NCI-H2227 treated with DMSO at 0.1 percent for 48 hours (cell line): ENCODE results near the gene NFIX.

Experiments used
- DNase-seq: peaks from one replicate; lab custom pipeline; 2025; lab: John Stamatoyannopoulos, UW

The NFIX gene

GRCh38 chr19:12987781-12988180 is 7.5 kb upstream of the NFIX start:
- no peak for DNase-seq

GRCh38 chr19:12990431-12990830 is 4.8 kb upstream of the NFIX start:
- DNase-seq: no peak

DNA sequence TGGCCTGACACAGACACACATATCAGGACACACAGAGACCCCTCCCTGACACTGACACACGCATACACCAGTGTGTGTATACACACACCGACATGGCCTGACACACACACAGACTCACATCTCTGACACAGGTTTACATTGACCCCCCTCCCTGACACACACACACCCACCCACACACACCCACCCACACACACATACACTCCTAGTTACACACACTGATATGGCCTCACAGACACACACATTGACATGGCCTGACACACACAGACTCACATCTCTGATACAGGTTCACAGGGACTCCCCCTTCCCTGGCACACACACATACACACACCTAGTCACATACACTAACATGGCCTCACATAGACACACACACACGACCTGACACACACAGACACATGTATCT is 4.4 kb upstream of the NFIX start:
- no peak for DNase-seq

GRCh38 chr19:12991296-12991695 is 4.0 kb upstream of the NFIX start:
- DNase-seq: no peak

GRCh38 chr19:12992729-12993128 is 2.5 kb upstream of the NFIX start:
- no peak for DNase-seq

DNA sequence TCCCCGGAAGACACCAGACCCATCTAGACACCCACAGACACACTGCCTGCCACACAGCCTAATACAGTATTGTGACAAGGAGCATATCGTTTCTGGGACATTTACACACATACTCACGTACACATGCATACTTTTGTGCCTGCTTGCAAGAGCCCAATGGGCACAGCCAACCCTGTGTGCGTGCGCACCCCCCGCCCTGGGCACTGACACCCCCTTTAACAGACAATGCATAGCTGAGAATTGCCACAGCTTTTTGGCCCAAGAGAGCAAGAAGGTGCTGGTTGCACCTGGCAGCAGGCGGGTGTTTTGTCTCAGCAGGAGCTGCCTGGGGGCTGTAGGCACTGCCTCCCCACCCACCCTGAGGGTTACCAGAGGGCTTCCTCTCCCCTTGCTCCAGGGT is 1.7 kb upstream of the NFIX start:
- DNase-seq: no peak

GRCh38 chr19:12995596-12996405 is 526 bp downstream of the NFIX start:
- no peak for DNase-seq

DNA sequence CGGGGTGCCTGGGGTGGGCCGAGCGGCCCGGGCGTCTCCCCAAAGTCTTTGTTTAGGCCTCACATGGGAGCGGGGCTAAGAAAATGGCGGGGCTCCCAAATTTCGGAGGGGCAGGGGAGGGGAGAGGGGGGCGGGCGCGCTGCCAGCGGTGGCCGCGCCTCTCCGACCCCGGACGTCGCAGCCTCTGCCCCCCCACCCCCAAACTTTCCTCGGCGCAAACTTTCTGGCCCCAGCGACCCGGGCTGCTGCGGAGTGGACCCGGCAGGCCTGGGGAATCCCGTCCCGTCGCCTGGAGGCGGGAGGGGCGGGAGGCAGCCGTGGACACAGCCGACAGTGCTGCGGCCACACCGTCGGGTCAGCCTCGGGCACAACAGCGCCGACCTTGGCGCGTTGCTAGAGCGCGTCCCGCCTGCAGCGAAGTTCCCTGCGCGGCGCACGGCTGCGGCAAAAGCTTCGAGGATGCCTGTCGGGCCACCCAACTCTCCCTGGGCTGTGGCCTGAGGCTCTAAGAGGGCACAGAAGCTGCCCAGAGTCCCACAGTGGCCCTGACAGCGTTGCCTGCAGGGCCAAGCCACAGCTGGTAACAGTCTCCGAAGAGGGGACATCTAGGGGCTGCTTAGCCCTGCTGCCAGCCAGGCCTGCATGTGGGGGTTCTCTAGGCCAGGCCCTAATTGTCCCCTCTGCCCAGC is 1.3 kb downstream of the NFIX start:
- DNase-seq: no peak

DNA sequence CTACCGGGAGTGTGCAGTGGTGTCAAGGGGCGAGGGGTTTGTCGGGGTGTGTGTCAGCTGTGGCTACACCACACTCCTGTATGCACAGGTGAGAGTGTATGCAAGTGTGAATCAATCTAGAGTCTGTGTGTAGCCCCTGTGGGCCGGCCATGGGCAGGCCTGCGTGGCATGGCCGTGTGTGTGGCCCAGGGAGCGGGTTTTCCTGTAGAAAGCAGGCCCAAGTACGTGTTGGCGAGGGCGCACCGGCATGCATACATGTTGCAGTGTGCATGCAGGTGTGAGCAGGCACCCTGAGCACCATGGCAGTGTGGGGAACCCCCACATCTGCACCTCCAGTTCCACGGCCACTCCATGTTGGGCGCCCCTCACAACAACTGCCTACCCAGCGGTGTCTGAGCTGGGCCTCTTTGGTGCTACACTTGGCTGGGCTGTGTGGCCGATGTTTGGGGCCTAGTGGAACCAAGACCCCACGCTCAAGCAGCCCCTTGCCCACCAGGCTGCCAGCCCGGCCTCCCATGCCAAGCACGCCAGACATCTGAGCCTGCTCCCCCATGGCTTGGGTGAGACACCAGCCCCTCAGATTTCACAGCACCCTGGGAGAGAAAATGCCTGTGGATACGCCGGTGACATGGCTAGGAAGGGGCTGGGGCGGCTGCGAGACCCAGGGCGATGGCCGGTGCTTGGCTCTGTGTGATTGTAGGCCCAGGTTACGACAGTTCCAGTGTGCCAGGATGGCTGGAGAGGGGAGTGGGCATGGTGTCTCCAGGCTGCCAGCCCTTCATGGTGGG is 2.1 kb downstream of the NFIX start:
- no peak for DNase-seq

DNA sequence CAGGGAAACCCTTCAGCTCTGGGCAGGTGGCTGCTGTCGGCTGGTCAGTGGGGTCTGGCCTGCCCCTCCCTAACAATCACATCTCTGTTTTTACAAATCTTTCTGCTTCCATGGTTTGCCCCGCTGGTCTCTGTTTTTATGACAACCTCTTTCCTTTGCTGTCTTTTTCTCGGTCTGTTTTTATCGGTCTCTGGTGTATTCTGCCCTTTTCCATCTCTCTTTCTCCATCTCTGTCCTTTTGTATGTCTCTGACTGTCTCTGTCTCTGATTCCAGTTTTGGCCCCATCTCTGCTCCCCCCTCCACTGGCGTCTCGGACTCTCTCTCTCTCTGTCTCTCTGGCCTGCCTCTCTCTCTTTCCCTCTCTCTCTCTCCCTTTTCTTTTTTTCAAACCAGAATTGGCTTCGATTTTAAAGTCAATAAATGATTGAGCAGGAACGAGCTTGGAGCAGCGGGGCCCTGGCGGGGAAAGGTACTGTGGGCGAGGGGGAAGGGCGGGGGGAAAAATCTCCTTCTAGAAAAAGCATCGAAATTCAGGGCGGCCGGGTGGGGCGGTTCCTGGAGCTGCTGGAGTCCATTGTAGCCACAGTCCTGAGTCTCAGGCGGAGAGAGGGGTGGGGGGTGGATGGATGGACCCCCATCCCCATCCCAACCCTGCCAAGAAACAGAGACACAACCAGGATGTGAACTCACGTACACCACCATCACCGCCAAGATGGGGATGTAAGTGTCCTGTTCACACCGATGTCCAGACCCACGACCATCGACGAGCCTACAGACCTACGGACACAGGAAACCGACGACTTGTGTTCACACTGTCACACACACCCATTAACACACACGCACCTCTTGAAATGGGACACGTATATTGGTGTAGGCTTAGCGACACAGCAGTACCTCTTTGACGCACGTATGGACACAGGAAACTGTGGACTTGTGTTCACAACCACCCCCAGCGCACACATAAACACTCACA is 3.0 kb downstream of the NFIX start:
- no peak for DNase-seq

DNA sequence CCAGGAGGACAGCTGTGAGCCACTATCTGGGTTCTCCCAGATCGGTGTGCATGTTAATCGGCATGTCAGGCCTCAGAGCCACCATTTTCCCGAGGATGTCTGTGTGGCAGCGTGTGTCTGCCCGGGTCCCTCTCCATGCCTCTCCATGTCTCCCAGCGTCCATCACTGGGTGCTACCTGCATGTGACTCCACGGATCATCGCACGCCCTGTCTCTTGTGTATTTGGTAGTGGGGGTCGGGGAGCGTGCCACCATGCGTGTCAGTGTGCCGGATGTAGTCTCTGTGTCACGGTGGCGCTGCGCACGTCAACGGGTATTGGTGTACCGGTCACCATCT is 5.9 kb downstream of the NFIX start:
- DNase-seq: no peak

DNA sequence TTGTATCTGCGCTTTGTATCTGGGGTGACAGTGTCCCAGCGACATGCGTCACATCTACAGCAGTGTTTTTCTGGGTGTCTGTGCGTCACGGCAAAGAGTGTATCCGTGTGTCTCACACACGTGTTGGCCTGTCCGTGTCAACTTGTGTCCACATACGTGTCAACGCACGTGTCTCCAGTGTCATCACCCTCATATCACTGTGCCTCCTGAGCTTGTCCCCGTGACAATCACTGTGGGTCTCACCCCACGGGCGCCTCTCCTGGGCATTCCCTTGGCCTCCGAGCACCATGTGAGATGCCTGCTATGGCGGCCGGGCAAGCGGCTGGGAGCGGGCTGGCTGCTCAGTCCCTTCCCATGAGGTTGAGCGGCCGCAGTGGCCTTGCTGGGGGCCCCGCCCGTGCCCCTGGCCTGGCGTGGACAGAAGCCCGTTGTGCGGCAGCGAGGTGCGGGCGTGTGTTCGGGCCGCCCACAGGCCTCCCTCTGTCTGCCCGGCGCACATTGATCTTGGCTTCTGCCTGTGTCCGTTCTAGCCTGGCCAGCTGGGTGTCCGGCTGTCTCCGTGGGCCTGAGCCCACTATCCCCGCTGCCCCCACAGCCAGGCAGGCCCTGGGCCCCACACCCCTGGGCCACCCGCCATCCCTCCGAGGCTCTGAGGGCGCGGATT is 6.4 kb downstream of the NFIX start:
- no peak for DNase-seq

- DNase-seq: no peak
These were observed 7.1 kb downstream of the NFIX start for GRCh38 chr19:13002166-13002898.

DNA sequence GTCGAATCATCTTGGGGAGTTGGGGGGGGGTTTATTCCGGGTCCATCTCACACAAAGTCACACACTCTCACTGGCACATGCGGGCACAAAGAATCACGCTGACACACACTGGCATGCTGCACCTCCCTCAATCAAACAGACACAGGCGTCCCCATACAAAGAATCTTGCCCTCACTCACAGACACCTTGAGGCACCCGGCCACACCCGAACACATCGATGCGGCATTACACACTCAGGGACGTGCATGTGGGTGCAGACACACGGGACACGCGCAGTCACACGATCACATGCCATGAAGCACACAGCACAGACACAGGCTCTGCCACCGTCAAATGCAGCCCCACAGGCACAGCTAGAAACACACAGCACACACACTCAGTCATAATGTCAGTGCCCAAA is 7.8 kb downstream of the NFIX start:
- no peak for DNase-seq

DNA sequence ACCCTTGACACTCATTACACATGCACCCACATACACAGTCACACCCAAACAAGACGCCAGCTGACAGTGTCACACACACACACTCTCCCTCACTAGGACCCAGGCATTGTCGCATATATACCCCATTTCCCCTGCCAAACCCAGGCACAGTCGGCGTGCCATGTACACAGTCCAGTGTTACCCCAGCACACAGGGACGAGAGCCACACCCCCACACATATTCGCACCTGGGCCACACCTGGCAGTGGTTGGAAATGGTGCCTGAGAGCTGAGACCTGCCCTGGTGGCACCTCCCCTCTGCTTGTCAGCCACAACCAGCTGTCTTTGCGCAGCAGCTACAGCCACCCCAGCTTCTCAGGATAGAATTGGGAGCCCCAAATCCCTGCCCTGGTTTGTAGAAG is 9.0 kb downstream of the NFIX start:
- DNase-seq: no peak

DNA sequence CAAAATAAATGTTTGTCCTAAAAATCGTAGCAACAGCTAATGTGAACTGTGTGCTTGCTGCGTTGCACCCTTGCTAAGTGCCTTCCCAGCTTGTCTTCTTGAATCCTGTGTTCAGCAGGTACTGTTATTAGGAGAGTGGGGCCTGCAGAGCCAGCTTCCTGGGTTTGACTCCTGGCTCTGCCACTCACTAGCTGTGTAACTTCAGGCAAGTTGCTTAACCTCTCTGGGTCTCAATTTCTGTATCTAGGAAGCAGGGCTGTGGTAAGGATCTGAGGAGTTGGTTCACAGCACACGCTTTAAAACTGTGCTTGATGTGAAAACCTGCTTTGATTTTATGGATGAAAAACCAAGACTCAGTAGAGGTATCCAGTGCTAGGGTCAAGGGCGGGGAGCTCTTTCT is 10.0 kb downstream of the NFIX start:
- no peak for DNase-seq

DNA sequence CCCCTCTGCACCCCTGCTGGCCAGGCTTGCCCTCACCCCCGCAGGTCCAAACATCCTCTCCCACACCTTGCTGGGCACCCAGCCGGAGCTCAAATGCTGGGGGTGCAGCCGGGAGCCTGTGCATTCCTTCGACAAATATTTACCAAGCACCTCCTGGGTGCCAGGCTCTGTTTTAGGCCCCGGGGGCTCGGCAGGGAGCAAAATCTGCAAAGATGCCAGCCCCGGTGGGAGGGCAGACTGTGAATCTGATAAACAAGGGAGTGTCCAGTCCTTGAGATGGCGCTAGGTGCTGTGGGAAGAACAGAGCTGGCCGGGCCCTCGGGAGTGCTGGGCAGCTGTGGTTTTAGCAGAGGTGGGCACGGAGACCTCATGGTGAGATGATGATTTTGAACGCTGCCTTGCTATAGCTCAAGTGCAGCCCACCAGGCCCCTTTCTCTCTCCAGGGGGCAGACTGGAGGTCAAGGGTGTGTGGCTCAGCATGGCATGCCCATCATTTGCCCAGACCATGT is 10.6 kb downstream of the NFIX start:
- no peak for DNase-seq

DNA sequence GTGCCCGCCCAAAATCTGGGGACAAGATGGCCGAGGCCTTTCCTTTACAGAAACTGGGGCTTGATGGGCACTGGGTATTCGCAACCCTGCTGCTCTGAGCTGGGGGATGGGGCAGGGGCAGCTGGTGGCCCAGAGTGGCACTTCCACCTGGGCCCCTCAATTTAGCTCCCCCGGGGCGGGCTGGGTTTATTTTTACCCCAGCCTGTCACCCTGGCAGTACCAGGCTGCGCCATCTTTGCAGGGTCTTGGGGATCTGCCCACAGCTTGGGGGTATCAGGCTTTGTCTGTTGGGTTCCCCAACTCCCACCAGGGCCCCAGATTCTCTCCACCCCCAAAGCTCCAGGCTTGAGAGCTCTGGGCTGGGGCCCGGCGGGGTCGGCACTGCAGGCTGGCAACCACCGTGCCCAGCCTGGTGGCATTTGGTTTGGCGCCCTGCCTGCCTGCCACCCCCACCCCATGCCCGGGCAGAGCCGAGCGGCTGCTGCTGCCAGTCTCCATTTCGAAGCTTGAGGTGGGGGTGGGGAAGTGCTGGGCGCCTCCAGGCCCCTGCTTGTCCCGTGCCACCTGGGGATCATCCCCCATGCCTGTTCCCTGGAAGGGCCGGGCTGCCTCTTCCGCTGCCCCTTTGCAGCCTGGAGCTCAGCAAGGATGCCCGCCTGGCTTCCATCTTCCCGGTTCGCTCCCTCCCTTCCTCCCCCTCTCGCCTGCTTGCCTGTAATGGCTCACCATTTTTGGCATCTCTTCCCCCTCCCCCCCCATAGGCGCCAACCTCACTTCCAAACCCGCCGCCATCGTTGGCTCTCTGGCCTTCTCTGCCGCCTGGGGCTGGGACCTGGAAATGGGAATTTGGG is 11.4 kb downstream of the NFIX start:
- DNase-seq: no peak

GRCh38 chr19:13007292-13008045 is 12.2 kb downstream of the NFIX start:
- DNase-seq: no peak
